ENCODE results near the gene PPP2R5C.
"Not testable (repeated sequence)": the region's sequence is repeated elsewhere in the genome, so short reads cannot be mapped to it uniquely, and the experiment has no call there.

The PPP2R5C gene

DNA sequence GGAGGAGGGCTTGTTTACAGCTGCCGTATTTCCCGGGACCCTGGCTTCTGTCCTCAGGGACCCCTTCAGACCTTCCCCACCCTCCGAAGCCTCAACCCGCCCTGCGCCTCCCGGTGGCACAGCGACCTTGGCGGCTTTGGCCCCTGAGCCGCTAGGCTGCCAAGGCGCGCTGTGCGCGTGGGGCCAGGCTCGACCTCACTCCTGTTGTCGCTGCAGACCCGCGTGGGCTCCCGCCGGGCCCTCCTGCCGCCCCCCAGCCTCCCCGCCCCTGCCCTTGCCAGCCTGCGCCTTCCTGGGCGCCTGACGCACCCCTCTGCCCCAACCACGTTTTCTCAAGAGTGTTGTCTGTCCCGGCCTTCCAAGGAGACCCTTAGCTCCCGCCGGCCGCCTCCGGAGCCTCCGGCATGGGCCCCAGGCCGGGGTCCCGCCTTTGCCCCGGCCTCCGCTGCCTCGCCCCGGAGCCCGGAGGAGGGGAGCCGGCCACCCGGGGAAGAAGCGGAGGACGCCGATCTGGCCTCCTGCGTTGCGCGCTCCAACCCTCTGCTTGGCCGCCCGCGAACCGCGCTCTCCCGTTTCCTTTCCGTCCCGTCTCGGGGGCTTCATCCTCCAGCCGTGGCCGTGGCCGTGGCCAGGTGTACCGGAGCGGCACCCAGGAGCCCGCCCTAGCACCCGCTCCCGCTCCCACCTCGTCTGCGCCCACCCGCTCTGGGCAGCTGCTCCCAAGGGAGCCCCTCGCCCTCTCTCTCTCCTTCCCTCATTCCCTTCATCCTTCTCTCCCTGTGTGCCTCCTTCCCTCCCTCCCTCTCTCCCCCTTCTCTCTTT, 19.9 kb downstream of the PPP2R5C start:
- no peak for DNase-seq

DNA sequence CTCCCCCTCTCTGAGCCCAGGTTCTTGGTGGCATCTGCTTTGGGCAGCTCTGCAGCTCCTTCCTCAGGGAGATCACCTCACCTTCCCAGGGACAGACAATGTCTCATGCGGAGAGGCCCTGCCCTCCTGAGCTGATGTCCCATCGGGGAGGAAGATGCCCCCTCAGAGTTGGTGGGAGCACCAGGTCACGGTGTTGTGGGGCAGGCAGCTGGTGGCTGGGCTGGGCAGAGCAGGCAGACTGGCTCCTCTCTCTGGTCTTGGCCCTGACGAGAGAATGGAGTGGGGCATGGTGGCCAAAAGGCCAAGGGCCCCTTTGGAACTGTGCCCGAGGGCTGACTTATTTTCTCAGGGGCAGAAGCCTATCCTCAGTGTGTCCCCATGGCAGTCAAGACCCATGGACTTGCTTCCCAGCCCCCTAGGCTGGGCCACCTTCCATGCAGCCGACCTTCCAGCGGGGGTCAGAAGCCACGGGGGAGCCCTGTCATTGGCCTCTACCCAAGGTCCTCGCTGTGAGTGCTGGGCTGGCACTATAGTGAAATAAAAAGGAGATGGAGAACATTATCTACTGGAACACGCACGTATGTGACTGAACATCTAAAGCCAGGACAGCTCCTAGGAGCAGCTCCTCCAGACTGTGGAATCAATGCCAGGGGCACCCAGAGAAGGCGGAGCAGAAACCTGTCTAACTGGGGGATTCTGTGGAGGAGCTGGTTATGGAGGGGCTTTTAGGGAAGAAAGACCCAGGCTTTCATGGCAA, 21.9 kb downstream of the PPP2R5C start:
- no peak for DNase-seq

- no peak for DNase-seq
Measured at GRCh38 chr14:101784631-101785030, 23.1 kb downstream of the PPP2R5C start.

GRCh38 chr14:101788016-101788635, 26.6 kb downstream of the PPP2R5C start:
- DNase-seq: no peak

DNA sequence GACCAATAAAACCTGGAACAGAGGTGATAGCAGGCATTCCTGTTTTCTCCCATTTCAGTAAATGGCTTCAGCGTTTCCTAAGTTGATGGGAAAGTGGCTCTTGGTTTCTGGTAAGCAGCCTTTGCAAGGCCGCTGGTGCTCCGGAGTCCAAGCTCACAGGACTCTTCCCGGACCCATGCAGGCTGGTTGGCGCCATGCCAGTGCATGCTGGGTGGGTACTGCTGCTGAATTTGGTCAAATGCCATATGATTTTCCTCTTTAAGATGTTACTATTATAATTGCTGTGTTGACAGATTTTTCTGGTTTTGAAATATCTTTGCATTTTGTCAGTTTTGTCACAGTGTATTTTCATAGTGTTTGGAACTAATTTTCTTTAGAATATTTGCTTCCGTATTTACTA, 27.7 kb downstream of the PPP2R5C start:
- DNase-seq: no peak

DNA sequence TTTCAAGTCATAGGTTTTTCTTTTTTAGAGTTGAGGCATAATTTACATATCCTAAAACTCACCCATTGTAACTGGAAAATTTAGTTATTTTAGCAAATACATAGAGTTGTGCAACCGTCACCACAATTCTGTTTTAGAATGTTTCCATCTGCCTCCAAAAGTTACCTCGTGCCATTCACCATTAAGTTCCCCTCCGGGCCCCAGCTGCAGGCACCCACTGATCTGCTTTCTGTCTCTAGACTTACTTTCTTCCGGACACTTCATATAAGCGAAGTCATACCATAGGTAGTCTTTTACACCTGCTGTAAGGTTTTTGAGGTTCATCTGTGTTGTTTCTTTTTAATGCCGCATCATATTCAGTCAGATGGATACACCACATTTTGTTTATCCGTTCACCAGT, 28.7 kb downstream of the PPP2R5C start:
- DNase-seq: no peak

GRCh38 chr14:101791919-101792572, 30.5 kb downstream of the PPP2R5C start:
- DNase-seq: no peak

GRCh38 chr14:101796016-101796415, 34.5 kb downstream of the PPP2R5C start:
- no peak for DNase-seq

DNA sequence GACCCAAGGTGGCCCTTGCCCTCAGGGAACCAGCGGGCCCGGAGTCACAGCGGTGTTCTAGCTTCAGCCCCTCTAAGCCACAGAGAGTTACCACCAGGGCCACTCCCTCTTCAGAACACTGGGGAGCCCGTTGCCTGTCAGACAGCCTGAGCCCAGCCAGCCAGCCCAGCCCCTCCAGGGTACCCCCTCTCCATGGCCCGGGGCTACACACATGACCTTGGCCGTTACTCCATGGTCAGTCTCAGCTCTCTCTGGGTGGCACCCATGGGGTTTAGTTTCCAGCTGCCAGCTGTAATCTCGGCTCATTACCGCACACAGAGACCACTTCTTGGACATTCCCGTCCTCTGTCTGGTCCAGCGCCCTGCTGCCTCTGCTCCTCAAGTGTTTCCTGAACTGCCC, 35.0 kb downstream of the PPP2R5C start:
- DNase-seq: no peak

- DNase-seq: no peak
Measured at GRCh38 chr14:101797856-101798255, 36.3 kb downstream of the PPP2R5C start.

DNA sequence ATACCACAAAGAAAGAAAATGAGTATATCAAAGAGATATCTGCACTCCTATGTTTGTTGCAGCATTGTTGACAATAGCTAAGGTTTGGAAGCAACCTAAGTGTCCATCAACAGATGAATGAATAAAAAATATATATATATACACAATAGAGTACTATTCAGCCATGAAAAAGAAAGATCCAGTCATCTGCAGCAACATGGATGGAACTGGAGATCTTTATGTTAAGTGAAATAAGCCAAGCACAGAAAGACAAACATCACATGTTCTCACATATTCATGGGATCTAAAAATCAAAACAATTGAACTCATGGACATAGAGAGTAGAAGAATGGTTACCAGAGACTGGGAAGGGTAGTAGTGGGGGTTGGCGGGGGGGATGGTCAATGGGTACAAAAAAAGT, 42.9 kb downstream of the PPP2R5C start:
- not testable (repeated sequence) for DNase-seq

GRCh38 chr14:101806252-101806651, 44.7 kb downstream of the PPP2R5C start:
- DNase-seq: not testable (repeated sequence)

DNA sequence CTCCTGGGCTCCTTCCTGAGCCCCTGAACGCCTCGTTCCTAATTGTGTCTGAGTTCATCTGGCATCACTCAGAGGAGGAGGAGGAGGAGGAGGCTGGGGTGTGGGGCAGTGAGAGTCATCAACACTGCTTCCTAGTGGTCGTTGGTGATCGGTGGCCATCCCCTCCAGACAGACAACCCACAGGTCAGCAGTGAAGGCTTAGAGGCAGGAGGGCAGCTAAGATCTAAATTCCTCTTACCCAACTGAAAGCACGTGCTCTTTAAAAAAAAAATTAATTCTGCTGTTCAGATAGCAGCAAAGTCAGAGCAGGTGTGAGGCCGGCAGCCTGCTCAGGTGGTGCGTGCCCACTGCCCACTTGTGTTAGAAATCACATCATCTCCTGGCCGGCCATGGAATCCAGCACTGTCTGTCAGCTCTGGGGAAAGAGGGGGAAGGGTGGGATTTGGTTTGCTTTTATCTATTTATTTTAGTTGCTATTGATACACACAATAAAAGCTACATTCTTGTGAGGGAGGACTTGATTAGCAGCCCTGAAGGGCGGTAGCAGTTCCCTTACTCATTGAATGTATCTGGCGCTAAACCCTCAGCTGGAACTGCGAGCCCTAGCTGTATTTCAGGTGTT, 46.6 kb downstream of the PPP2R5C start:
- no peak for DNase-seq

- no peak for DNase-seq
Measured at GRCh38 chr14:101808894-101809670, 47.6 kb downstream of the PPP2R5C start.

DNA sequence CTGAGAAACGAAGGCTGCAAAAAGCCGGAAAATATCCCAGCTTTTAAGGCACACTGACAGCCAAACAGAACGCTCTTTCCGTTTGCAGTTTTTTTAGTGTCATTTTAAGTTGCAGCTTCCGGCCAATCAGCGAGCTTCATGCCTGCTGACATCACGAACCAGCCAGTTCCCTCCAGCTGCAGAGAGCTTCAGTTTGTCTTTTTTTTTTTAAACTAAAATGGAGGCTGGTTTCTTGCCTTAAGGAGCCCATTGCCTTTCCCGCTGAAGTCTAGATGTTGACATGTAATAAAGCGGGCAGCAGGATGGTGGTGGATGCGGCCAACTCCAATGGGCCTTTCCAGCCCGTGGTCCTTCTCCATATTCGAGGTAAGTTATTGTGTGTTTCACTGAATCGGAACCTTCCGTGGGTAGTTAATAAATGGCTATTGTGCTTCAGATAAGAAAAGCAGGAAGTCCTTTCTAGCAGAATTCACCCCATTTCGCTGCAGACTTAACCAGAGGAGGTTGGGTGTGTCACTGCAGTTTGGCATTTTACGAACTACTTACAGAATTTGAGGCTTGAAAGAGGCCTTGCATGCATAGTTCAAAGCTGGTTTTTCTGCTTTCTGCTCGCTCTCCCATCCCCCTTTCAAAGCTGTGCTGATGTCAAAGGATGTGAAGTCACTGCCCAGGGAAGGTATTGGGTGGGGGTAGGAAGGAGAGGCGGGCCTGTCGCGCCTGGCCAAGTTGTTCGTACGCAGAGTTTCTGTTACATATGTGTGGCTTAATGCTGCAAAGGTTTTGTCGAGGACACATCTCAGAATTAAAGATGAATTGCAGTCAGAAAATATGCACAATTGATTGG, 48.4 kb downstream of the PPP2R5C start:
- DNase-seq: peak; percentile 86 to 94

GRCh38 chr14:101810897-101811621, 49.5 kb downstream of the PPP2R5C start:
- no peak for DNase-seq

GRCh38 chr14:101812071-101812470, 50.6 kb downstream of the PPP2R5C start:
- no peak for DNase-seq

DNA sequence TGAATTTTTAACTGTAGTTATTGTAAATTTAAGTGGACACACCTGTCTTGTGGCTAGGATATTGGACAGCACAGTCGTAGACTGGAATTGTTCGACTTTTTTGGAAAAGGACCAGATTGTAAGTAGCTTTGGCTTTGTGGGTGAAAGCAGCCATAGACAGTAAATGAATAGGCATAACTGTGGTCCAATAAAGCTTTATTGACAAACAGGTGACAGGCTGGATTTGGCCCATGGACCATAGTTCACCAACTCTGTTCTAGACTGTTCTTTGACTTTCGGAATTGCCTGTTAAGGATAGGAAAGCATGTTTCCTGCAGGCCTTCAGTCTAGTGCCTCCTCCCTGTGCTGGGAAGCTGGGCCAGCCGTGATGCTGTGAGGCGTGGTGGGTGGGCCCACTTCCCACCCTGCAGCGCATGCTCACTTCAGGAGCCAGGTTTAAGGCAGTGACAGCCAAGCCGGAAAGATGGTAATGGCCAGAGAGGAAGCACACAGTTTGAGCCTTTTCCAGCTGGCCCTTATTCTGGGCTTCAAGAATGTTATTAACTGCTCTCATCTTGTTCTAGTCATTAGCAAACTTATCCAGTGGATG, 51.8 kb downstream of the PPP2R5C start:
- DNase-seq: no peak

- DNase-seq: no peak
Measured at GRCh38 chr14:101813833-101814232, 52.3 kb downstream of the PPP2R5C start.

DNA sequence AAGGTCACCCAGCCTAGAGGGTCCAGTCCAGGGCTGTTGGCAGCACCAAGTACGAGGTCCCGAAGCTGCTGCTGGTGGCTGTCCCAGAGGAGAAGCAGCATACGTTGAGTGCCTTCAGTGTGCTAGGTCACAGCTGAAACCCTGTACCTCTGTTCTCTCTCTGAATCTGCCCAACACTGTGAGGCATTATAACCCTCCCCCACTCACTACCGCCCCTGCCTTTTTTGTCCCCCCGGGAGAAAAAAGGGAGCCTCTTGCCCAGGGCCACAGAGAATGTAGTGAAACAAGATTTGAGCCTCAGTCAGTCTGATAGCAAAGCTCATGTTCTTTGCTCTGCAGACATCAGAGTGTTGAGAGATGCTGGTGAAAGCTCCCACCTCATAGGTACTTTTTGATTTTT, 53.4 kb downstream of the PPP2R5C start:
- no peak for DNase-seq
